HG03045 (cell line): ENCODE results near the gene CFAP99.
A peak's percentile ranks its signal among the peaks of the same experiment; 100 is the strongest.

ENCODE experiments used
- ATAC-seq: cut with Tn5 transposase; IDR thresholded peaks from one replicate; pipeline ENCODE4 v1.9.1; 2021; ENCODE audit warnings: mild to moderate bottlenecking, moderate library complexity; ENCODE audit not compliant: unreplicated experiment

CFAP99 gene

GRCh38 chr4:2445130-2445529, 26.4 kb downstream of the CFAP99 start:
- no peak for ATAC-seq

GRCh38 chr4:2445571-2445970, 26.8 kb downstream of the CFAP99 start:
- no peak for ATAC-seq

- no peak for ATAC-seq
Measured at GRCh38 chr4:2446656-2447564, 28.2 kb downstream of the CFAP99 start.

- no peak for ATAC-seq
Measured at GRCh38 chr4:2448589-2448988, 29.8 kb downstream of the CFAP99 start.

GRCh38 chr4:2449051-2449450, 30.3 kb downstream of the CFAP99 start:
- no peak for ATAC-seq

- ATAC-seq, result no peak
Measured at GRCh38 chr4:2449511-2450392, 31.0 kb downstream of the CFAP99 start.

- no peak for ATAC-seq
Measured at GRCh38 chr4:2450394-2451035, 31.8 kb downstream of the CFAP99 start.

GRCh38 chr4:2451036-2451520, 32.3 kb downstream of the CFAP99 start:
- ATAC-seq, result no peak

- ATAC-seq, result no peak
Measured at GRCh38 chr4:2451821-2452785, 33.3 kb downstream of the CFAP99 start.

GRCh38 chr4:2457481-2458295, 38.9 kb downstream of the CFAP99 start:
- ATAC-seq, result no peak

- ATAC-seq, result no peak
Measured at GRCh38 chr4:2458546-2459491, 40.1 kb downstream of the CFAP99 start.

- no peak for ATAC-seq
Measured at GRCh38 chr4:2459589-2460349, 41.0 kb downstream of the CFAP99 start.

GRCh38 chr4:2461246-2461960, 42.6 kb downstream of the CFAP99 start:
- ATAC-seq, result no peak

GRCh38 chr4:2462218-2462991, 43.6 kb downstream of the CFAP99 start:
- peak; percentile 69 for ATAC-seq

- ATAC-seq, result no peak
Measured at GRCh38 chr4:2462992-2463762, 44.4 kb downstream of the CFAP99 start.
